Measurements from ENCODE around the gene SENP8.

SENP8 gene

GRCh38 chr15:72156928-72157327 lies 38.7 kb downstream of the SENP8 start:
- no peak for TF ChIP-seq GATA2 (IDR thresholded peaks at IDR 0.05; ENCODE audit: low read depth, low read length)
- TF ChIP-seq GATA3 (IDR thresholded peaks at IDR 0.05; ENCODE audit: low read depth, low read length): no peak

DNA sequence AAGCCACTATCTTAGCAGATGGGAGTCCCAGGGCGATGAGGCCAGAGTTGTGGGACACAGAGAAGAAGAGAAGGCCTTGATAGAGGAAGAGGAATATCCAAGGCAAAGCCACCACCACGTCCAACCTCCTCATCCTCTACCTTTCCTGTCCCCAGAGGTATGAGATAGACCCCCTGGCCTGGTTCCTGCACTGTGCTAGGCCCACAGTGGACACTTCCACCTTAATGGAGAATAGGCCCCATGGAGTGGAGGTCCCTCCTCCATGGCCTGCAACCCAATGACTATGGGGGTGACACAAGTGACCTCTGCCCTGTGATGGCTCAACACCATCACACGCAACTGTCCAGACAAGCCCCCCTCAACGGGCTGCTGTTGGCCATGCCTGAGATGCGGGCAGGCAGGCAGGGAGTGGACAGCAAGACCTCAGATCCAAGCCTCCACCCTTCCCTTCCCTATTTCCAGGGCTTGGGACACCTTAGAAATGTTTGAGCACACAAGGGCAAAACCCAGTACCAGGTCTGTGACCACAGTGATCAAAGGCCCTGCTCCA lies 42.6 kb downstream of the SENP8 start:
- TF ChIP-seq GATA3 (IDR thresholded peaks at IDR 0.05; ENCODE audit: low read depth, low read length) (no peak), GATA2 (IDR thresholded peaks at IDR 0.05; ENCODE audit: low read depth, low read length) (no peak)

- no peak for TF ChIP-seq GATA3 (IDR thresholded peaks at IDR 0.05; ENCODE audit: low read depth, low read length)
- no peak for TF ChIP-seq GATA2 (IDR thresholded peaks at IDR 0.05; ENCODE audit: low read depth, low read length)
Observed at GRCh38 chr15:72161361-72162132, 43.3 kb downstream of the SENP8 start.

DNA sequence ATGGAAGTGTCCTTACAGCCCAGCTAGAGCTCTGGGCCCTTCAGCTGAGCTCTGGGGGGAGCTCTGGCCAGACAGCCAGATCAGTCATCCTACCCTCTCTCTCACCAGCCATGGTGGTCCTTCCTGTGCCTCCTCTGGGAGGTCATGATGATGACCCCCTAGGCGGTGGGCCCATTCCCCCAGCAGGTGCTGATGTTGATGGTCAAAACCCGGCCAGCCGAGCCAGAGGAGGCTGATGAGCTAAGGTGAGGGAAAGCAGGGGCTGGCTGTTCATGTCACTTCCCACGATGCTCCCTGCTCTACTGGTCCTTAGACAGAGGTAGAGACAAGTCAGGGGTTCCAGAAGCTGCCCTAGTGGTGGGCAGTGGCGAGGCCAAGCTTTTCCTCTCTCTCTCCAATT lies 44.4 kb downstream of the SENP8 start:
- no peak for TF ChIP-seq GATA2 (IDR thresholded peaks at IDR 0.05; ENCODE audit: low read depth, low read length)
- TF ChIP-seq GATA3 (IDR thresholded peaks at IDR 0.05; ENCODE audit: low read depth, low read length): no peak

GRCh38 chr15:72163719-72164118 lies 45.5 kb downstream of the SENP8 start:
- TF ChIP-seq GATA2 (IDR thresholded peaks at IDR 0.05; ENCODE audit: low read depth, low read length) (no peak), GATA3 (IDR thresholded peaks at IDR 0.05; ENCODE audit: low read depth, low read length) (no peak)

- TF ChIP-seq GATA3 (IDR thresholded peaks at IDR 0.05; ENCODE audit: low read depth, low read length) (no peak), GATA2 (IDR thresholded peaks at IDR 0.05; ENCODE audit: low read depth, low read length) (no peak)
Observed at GRCh38 chr15:72166716-72167417, 48.7 kb downstream of the SENP8 start.

DNA sequence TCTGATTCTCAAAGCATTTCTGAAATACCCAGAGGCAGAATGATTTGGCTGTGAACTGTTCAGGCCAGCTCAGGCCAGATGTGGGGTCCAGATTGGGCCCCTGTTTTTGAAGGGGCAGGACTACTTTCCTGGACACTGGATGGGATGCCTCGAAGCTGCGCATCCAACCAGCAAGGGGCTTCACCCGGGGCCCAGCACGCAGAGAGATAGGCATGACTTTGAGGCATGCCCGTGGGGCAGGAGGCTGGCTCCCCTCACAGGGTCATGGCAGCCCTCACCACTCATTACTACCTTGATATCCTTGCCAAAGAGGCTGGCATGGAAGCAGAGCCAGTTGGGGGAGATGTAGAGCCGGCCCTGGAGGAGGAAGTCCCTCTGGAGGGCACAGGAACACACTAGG lies 49.2 kb downstream of the SENP8 start:
- TF ChIP-seq GATA3 (IDR thresholded peaks at IDR 0.05; ENCODE audit: low read depth, low read length): no peak

DNA sequence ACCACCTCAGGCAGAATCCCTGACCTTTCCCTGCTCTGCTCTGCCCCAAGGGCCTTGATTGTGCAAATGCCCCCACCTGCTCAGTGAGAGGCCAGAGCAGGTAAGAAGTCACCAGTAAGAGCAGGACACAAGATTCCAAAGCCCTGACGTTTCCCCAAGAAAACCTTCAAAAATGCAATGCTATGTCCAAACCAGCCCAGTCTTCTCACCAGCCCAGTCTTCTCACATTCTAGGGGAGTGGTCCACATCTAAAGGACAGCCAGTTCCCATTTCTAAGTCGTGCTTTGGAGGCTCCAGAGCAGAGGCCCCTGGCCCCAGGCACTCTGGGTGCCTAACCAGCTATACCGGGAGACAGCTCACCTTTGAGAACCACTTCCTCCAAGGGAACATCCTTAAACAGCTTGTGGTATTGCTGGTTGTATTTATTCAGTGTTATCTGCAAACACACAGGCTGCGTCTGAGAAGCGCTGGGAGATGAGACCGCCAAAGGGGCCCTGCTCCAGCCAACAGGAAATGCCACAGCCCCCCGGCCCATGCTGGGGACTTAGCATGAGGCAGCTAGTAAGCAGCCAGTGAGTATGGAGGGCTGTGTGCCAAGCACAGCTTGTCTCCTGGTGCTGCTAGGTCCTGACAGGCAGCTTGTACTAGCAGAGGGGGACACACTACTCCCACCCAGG lies 50.1 kb downstream of the SENP8 start:
- no peak for TF ChIP-seq GATA2 (IDR thresholded peaks at IDR 0.05; ENCODE audit: low read depth, low read length)
- TF ChIP-seq GATA3 (IDR thresholded peaks at IDR 0.05; ENCODE audit: low read depth, low read length): no peak

- TF ChIP-seq GATA3 (IDR thresholded peaks at IDR 0.05; ENCODE audit: low read depth, low read length) (no peak), GATA2 (IDR thresholded peaks at IDR 0.05; ENCODE audit: low read depth, low read length) (no peak)
Observed at GRCh38 chr15:72168808-72169190, 50.6 kb downstream of the SENP8 start.

DNA sequence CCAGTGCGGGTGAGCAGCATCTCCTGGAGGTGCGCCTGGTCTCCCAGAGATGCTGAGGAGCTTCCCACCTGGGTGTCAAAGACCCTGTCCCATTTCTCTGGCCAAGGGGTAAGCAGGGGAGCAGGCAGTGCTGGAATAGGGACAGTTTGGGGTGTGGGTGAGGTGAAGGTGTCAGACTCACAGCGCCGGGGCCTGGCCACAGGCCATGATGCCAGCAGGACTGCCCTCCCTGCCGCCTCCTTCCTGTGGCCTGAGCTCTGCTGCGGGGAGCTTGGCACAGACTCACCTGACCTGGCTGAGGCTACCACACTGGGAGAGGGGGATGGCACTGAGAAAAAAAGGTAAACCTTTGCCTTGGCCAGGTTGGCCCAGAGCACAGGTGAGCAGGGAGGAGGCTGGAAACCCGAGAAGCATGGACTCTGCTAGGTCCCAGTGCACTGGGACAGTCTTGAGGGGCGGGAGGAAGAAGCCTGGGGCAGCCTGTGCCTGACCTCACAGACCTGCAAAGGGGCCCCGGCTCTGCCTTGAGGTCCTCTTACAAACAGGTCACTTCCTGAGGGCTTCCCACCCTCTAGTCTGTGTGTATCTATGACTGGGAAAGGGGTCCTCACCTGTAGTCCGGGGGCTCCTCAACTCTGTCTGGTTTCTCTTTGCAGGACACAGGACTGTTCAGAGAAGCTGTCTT lies 51.2 kb downstream of the SENP8 start:
- TF ChIP-seq GATA3 (IDR thresholded peaks at IDR 0.05; ENCODE audit: low read depth, low read length): no peak
- no peak for TF ChIP-seq GATA2 (IDR thresholded peaks at IDR 0.05; ENCODE audit: low read depth, low read length)

DNA sequence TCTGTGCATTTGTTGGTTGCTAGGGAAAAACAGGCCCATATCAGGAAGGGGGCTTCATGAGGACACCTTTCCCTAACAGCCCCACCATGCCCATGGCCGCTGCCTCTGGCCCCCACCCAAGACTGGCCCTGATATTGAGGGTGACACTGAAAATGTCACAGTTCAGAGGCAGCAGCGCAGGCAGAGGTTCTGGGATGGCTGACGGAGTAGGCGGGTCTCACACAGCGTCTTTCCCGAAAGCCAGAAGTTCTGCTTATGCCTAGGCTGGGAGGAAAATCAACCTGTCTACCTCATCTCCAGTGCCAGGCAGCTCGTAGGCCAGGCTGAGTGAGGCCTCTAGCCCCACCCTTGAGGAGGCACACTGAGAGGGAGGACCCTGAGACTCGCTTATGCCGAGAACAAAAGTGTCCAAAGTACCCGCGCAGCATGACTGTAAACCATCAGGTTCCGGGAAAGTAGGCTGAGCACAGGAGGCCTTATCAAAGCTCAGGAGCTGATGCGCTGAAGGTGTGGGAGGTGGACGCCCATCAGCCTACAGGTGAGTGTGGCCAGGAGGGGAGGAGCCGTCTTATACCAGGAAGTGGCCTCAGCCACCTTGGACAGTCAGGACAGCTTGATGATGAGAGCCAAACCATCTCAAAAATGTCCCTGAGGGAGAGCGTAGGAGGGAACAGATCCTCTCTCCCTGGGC lies 51.9 kb downstream of the SENP8 start:
- no peak for TF ChIP-seq GATA2 (IDR thresholded peaks at IDR 0.05; ENCODE audit: low read depth, low read length)
- no peak for TF ChIP-seq GATA3 (IDR thresholded peaks at IDR 0.05; ENCODE audit: low read depth, low read length)

DNA sequence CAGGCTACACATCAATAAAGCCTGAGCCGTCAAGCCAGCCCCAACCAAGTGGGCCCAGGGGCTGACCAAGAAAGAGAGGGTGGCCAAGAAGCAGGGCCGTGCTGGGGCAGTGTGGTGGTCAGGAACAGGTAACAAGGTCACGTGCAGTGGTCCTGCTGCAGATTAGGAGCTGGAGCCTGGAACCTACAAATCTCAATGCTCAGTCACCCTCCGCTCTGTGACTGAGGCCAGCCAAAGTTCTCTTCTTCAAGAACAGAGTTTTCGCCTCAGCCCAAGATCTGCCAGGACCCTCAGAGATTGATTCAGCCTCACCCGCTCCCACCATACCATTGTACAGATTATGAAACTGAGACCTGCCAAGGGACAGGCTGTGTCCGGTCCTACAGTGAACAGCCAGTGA lies 52.5 kb downstream of the SENP8 start:
- TF ChIP-seq GATA3 (IDR thresholded peaks at IDR 0.05; ENCODE audit: low read depth, low read length) (no peak), GATA2 (IDR thresholded peaks at IDR 0.05; ENCODE audit: low read depth, low read length) (no peak)

GRCh38 chr15:72172796-72173195 lies 54.6 kb downstream of the SENP8 start:
- TF ChIP-seq GATA3 (IDR thresholded peaks at IDR 0.05; ENCODE audit: low read depth, low read length) (no peak), GATA2 (IDR thresholded peaks at IDR 0.05; ENCODE audit: low read depth, low read length) (no peak)
